GM23338 (cell line): ENCODE results near the gene UBL7. TPM values are rescaled to one million over a fixed set of nuclear protein-coding genes. Genes with fewer than 3 reads are reported as not detected.

Source experiments
- ATAC-seq: fragments of 200-7000 bp; cut with Tn5 transposase; 3 replicates; pipeline ENCODE4 v1.9.1; 2020
- DNase-seq: peaks from one replicate; pipeline ENCODE4 v3.0.0-alpha.2; 2015; ENCODE audit warnings: low spot score
- H2AFZ ChIP-seq: fragments of 200-600 bp; sonication (generic); 2 replicates; pipeline ENCODE4 v1.8.0; 2016; ENCODE audit warnings: antibody characterized with exemption, mild to moderate bottlenecking, moderate library complexity
- H3F3A ChIP-seq: fragments of 200-600 bp; sonication (generic); replicated peaks from 2 replicates; pipeline ENCODE4 v1.8.0; 2017; ENCODE audit warnings: antibody characterized with exemption, mixed run types, low read depth
- H3K27ac ChIP-seq: fragments of 200-600 bp; sonication (generic); 2 replicates; pipeline ENCODE4 v1.6.1; 2016; ENCODE audit warnings: low read depth
- H3K27me3 ChIP-seq: fragments of 200-600 bp; sonication (generic); 2 replicates; pipeline ENCODE4 v1.8.0; 2016; ENCODE audit warnings: mild to moderate bottlenecking, mixed run types, moderate library complexity; ENCODE audit not compliant: insufficient read depth
- H3K36me3 ChIP-seq: fragments of 200-600 bp; sonication (generic); 2 replicates; pipeline ENCODE4 v1.8.0; 2016; ENCODE audit warnings: mild to moderate bottlenecking; ENCODE audit not compliant: insufficient read depth
- H3K4me1 ChIP-seq: fragments of 200-600 bp; sonication (generic); 2 replicates; pipeline ENCODE4 v1.8.0; 2016; ENCODE audit warnings: mild to moderate bottlenecking, moderate library complexity; ENCODE audit not compliant: insufficient read depth
- H3K4me2 ChIP-seq: fragments of 200-600 bp; sonication (generic); 2 replicates; pipeline ENCODE4 v1.7.1; 2017; ENCODE audit warnings: mixed run types
- H3K4me3 ChIP-seq: fragments of 200-600 bp; sonication (generic); 2 replicates; pipeline ENCODE4 v1.6.1; 2016; ENCODE audit warnings: mixed run types
- H3K79me2 ChIP-seq: fragments of 200-600 bp; sonication (generic); replicated peaks from 2 replicates; pipeline ENCODE4 v1.8.0; 2017; ENCODE audit warnings: mild to moderate bottlenecking; ENCODE audit not compliant: insufficient read depth
- H3K9me2 ChIP-seq: fragments of 200-600 bp; sonication (generic); 2 replicates; pipeline ENCODE4 v1.8.0; 2017; ENCODE audit not compliant: insufficient read depth
- H4K20me1 ChIP-seq: fragments of 200-600 bp; sonication (generic); replicated peaks from 2 replicates; pipeline ENCODE4 v1.8.0; 2017; ENCODE audit warnings: mild to moderate bottlenecking; ENCODE audit not compliant: insufficient read depth
- H3K27ac Mint-ChIP-seq: 2 replicates; pipeline ENCODE4 v1.8.0; 2020; ENCODE audit warnings: inconsistent platforms, mild to moderate bottlenecking, moderate library complexity, mixed read lengths
- H3K27me3 Mint-ChIP-seq: 3 replicates; pipeline ENCODE4 v1.8.0; 2022; ENCODE audit warnings: low read depth, mild to moderate bottlenecking, moderate library complexity, mixed read lengths, inconsistent platforms; ENCODE audit not compliant: insufficient read depth, poor library complexity
- H3K36me3 Mint-ChIP-seq: 3 replicates; pipeline ENCODE4 v1.8.0; 2021; ENCODE audit warnings: low read depth, mild to moderate bottlenecking, inconsistent platforms, moderate library complexity, mixed read lengths
- H3K4me1 Mint-ChIP-seq: 3 replicates; pipeline ENCODE4 v1.8.0; 2020; ENCODE audit warnings: mild to moderate bottlenecking, inconsistent platforms, mixed read lengths
- H3K4me3 Mint-ChIP-seq: 3 replicates; pipeline ENCODE4 v1.8.0; 2021; ENCODE audit warnings: moderate library complexity, mild to moderate bottlenecking, inconsistent platforms, mixed read lengths
- H3K9me3 Mint-ChIP-seq: 3 replicates; pipeline ENCODE4 v1.8.0; 2020; ENCODE audit warnings: moderate library complexity, mild to moderate bottlenecking, inconsistent platforms, mixed read lengths
- CREB1 ChIP-seq: fragments of 250-450 bp; sonication (Bioruptor Pico); IDR thresholded peaks from 2 replicates; pipeline ENCODE4 v1.5.0; 2020; ENCODE audit warnings: low read depth, mild to moderate bottlenecking, moderate library complexity
- EZH2 ChIP-seq: fragments of 200-600 bp; sonication (generic); IDR thresholded peaks from one replicate; pipeline ENCODE4 v1.8.0; 2017; ENCODE audit warnings: antibody characterized with exemption, mild to moderate bottlenecking, low read depth; ENCODE audit not compliant: unreplicated experiment
- EZH2phosphoT487 ChIP-seq: fragments of 200-600 bp; sonication (generic); IDR thresholded peaks from one replicate; pipeline ENCODE4 v1.8.1; 2018; ENCODE audit warnings: antibody characterized with exemption; ENCODE audit not compliant: unreplicated experiment
- JUNB ChIP-seq: IDR thresholded peaks from one replicate; pipeline ENCODE4 v1.6.1; 2016; ENCODE audit warnings: antibody characterized with exemption; ENCODE audit not compliant: unreplicated experiment
- NANOG ChIP-seq: IDR thresholded peaks from 2 replicates; pipeline ENCODE4 v1.6.1; 2016; ENCODE audit warnings: antibody characterized with exemption, borderline replicate concordance
- POLR2AphosphoS5 ChIP-seq: IDR thresholded peaks from 2 replicates; pipeline ENCODE4 v1.6.1; 2016; ENCODE audit warnings: antibody characterized with exemption, low read depth
- STAT1 ChIP-seq: IDR thresholded peaks from one replicate; pipeline ENCODE4 v1.6.1; 2016; ENCODE audit warnings: antibody characterized with exemption; ENCODE audit not compliant: unreplicated experiment
- ZNF114 ChIP-seq: fragments of 250-450 bp; sonication (Bioruptor Pico); IDR thresholded peaks from 2 replicates; pipeline ENCODE4 v1.5.0; 2020; ENCODE audit warnings: mild to moderate bottlenecking, moderate library complexity
- ZNF331 ChIP-seq: fragments of 250-450 bp; sonication (Bioruptor Pico); IDR thresholded peaks from 2 replicates; pipeline ENCODE4 v1.5.0; 2020; ENCODE audit warnings: low read depth, mild to moderate bottlenecking, moderate library complexity
- polyA plus RNA-seq: library from polyadenylated mRNA; unstranded; fragments of >200 nt; fragmentation: Nextera tagmentation; extraction: Ambion mirVana; gene quantifications from 2 replicates; pipeline ENCODE4 v1.2.1, GENCODE V29; 2016
- total RNA-seq: library from RNA; depleted of rRNA; stranded (reverse); fragments of >200 nt; shearing (Covaris generic); gene quantifications from 2 replicates; pipeline ENCODE4 v1.2.3, GENCODE V29; 2014
- TF ChIP-seq, protein P1 (sequence below): IDR thresholded peaks from one replicate; pipeline ENCODE4 v1.6.1; 2018; ENCODE audit warnings: antibody characterized with exemption; ENCODE audit not compliant: unreplicated experiment
- TF ChIP-seq, protein P2 (sequence below), 2 experiments: fragments of 200-600 bp in 1 of 2; sonication (generic) in 1 of 2; conservative IDR thresholded peaks; 2 replicates each; pipeline versions ENCODE4 v1.5.1 to v1.6.1; 2016 to 2017; ENCODE audit warnings: antibody characterized with exemption in 2 of 2, low read depth in 2 of 2, mild to moderate bottlenecking in 2 of 2, moderate library complexity in 1 of 2
- TF ChIP-seq, protein P3 (sequence below): fragments of 250-450 bp; sonication (Bioruptor Pico); IDR thresholded peaks from 2 replicates; pipeline ENCODE4 v1.5.0; 2020; ENCODE audit warnings: mild to moderate bottlenecking, moderate library complexity
- TF ChIP-seq, protein P4 (sequence below): IDR thresholded peaks from 2 replicates; pipeline ENCODE4 v1.6.1; 2016; ENCODE audit warnings: antibody characterized with exemption

Gene UBL7
- total and polyA plus RNA-seq, 2 experiments from 2014 or later = 73.7 to 99.2 TPM

DNA sequence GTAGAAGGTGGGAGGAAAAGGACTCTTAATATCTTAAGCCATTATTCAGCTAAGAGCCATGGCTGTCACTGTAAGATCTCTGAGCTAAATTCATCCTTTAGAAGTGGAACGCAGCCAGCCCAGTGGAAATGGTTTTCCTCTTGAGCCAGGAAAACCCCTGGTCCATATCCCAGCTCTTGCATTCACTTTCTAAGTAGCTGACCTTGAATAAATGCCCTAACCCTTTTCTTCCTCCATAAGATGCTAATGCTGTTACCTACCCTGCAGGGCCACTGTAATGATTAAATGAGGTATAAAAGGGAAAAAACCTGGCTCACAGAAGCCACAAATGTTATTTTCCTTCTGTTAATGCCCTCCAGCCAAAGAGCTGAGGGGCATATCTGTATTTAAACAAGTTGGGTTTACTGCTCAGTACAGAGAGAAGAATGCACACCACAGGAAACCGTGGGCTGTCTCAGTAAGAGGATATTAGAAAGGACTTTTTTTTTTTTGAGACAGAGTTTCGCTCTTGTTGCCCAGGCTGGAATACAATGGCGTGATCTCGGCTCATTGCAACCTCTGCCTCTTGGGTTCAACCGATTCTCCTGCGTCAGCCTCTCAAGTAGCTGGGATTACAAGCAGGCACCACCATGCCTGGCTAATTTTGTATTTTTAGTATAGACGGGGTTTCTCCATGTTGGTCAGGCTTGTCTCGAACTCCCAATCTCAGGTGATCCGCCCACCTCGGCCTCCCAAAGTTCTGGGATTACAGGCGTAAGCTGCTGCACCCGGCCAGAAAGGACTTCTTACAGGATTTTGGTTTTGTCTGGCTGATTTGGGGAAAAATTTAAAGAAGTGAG lies 6.8 kb downstream of the UBL7 start:
- ATAC-seq (peak; percentile 47; the same call in 1 of the 3 replicates), DNase-seq (no peak)
- H3K36me3 Mint-ChIP-seq = peaks cover 37% of the 10 kb centered on the region
- Histone ChIP-seq H3K9me2 (no peaks in the 10 kb centered on the region), H3K4me2 (no peak overlapping the region), H3K36me3 (no peaks in the 10 kb centered on the region), H4K20me1 (no peaks in the 10 kb centered on the region; the same call in none of the 2 replicates), H3K4me1 (no peaks in the 10 kb centered on the region; the same call in 1 of the 2 replicates), H2AFZ (no peak overlapping the region), H3K4me3 (no peak overlapping the region), H3K79me2 (no peaks in the 10 kb centered on the region), H3F3A (0 out of 2 replicates have a peak, but pooled peaks cover 2% of the 10 kb centered on the region), H3K27me3 (no peaks in the 10 kb centered on the region), H3K27ac (peak overlapping the region; percentile 67; the same call in 1 of the 2 replicates)
- no peaks in the 10 kb centered on the region for H3K27me3 Mint-ChIP-seq
- H3K4me3 Mint-ChIP-seq = no peak overlapping the region
- peak overlapping the region; percentile 54 for H3K27ac Mint-ChIP-seq
- TF ChIP-seq, protein P1, sequence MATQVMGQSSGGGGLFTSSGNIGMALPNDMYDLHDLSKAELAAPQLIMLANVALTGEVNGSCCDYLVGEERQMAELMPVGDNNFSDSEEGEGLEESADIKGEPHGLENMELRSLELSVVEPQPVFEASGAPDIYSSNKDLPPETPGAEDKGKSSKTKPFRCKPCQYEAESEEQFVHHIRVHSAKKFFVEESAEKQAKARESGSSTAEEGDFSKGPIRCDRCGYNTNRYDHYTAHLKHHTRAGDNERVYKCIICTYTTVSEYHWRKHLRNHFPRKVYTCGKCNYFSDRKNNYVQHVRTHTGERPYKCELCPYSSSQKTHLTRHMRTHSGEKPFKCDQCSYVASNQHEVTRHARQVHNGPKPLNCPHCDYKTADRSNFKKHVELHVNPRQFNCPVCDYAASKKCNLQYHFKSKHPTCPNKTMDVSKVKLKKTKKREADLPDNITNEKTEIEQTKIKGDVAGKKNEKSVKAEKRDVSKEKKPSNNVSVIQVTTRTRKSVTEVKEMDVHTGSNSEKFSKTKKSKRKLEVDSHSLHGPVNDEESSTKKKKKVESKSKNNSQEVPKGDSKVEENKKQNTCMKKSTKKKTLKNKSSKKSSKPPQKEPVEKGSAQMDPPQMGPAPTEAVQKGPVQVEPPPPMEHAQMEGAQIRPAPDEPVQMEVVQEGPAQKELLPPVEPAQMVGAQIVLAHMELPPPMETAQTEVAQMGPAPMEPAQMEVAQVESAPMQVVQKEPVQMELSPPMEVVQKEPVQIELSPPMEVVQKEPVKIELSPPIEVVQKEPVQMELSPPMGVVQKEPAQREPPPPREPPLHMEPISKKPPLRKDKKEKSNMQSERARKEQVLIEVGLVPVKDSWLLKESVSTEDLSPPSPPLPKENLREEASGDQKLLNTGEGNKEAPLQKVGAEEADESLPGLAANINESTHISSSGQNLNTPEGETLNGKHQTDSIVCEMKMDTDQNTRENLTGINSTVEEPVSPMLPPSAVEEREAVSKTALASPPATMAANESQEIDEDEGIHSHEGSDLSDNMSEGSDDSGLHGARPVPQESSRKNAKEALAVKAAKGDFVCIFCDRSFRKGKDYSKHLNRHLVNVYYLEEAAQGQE = no peak
- TF ChIP-seq, protein P2, sequence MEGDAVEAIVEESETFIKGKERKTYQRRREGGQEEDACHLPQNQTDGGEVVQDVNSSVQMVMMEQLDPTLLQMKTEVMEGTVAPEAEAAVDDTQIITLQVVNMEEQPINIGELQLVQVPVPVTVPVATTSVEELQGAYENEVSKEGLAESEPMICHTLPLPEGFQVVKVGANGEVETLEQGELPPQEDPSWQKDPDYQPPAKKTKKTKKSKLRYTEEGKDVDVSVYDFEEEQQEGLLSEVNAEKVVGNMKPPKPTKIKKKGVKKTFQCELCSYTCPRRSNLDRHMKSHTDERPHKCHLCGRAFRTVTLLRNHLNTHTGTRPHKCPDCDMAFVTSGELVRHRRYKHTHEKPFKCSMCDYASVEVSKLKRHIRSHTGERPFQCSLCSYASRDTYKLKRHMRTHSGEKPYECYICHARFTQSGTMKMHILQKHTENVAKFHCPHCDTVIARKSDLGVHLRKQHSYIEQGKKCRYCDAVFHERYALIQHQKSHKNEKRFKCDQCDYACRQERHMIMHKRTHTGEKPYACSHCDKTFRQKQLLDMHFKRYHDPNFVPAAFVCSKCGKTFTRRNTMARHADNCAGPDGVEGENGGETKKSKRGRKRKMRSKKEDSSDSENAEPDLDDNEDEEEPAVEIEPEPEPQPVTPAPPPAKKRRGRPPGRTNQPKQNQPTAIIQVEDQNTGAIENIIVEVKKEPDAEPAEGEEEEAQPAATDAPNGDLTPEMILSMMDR (conservative IDR thresholded peaks at IDR 0.05; ENCODE audit: low read depth in 2 of 2) = no peak
- TF ChIP-seq ZNF331 (no peak), EZH2 (no peak), JUNB (no peak), ZNF114 (no peak), POLR2AphosphoS5 (no peak), EZH2phosphoT487 (no peak), STAT1 (no peak), NANOG (no peak), CREB1 (CRISPR knock-in tag) (no peak)
- TF ChIP-seq, protein P3, sequence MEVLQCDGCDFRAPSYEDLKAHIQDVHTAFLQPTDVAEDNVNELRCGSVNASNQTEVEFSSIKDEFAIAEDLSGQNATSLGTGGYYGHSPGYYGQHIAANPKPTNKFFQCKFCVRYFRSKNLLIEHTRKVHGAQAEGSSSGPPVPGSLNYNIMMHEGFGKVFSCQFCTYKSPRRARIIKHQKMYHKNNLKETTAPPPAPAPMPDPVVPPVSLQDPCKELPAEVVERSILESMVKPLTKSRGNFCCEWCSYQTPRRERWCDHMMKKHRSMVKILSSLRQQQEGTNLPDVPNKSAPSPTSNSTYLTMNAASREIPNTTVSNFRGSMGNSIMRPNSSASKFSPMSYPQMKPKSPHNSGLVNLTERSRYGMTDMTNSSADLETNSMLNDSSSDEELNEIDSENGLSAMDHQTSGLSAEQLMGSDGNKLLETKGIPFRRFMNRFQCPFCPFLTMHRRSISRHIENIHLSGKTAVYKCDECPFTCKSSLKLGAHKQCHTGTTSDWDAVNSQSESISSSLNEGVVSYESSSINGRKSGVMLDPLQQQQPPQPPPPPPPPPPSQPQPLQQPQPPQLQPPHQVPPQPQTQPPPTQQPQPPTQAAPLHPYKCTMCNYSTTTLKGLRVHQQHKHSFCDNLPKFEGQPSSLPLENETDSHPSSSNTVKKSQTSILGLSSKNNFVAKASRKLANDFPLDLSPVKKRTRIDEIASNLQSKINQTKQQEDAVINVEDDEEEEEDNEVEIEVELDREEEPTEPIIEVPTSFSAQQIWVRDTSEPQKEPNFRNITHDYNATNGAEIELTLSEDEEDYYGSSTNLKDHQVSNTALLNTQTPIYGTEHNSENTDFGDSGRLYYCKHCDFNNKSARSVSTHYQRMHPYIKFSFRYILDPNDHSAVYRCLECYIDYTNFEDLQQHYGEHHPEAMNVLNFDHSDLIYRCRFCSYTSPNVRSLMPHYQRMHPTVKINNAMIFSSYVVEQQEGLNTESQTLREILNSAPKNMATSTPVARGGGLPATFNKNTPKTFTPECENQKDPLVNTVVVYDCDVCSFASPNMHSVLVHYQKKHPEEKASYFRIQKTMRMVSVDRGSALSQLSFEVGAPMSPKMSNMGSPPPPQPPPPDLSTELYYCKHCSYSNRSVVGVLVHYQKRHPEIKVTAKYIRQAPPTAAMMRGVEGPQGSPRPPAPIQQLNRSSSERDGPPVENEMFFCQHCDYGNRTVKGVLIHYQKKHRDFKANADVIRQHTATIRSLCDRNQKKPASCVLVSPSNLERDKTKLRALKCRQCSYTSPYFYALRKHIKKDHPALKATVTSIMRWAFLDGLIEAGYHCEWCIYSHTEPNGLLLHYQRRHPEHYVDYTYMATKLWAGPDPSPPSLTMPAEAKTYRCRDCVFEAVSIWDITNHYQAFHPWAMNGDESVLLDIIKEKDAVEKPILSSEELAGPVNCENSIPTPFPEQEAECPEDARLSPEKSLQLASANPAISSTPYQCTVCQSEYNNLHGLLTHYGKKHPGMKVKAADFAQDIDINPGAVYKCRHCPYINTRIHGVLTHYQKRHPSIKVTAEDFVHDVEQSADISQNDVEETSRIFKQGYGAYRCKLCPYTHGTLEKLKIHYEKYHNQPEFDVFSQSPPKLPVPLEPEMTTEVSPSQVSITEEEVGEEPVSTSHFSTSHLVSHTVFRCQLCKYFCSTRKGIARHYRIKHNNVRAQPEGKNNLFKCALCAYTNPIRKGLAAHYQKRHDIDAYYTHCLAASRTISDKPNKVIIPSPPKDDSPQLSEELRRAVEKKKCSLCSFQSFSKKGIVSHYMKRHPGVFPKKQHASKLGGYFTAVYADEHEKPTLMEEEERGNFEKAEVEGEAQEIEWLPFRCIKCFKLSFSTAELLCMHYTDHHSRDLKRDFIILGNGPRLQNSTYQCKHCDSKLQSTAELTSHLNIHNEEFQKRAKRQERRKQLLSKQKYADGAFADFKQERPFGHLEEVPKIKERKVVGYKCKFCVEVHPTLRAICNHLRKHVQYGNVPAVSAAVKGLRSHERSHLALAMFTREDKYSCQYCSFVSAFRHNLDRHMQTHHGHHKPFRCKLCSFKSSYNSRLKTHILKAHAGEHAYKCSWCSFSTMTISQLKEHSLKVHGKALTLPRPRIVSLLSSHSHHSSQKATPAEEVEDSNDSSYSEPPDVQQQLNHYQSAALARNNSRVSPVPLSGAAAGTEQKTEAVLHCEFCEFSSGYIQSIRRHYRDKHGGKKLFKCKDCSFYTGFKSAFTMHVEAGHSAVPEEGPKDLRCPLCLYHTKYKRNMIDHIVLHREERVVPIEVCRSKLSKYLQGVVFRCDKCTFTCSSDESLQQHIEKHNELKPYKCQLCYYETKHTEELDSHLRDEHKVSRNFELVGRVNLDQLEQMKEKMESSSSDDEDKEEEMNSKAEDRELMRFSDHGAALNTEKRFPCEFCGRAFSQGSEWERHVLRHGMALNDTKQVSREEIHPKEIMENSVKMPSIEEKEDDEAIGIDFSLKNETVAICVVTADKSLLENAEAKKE (CRISPR knock-in tag) = no peak
- TF ChIP-seq, protein P4, sequence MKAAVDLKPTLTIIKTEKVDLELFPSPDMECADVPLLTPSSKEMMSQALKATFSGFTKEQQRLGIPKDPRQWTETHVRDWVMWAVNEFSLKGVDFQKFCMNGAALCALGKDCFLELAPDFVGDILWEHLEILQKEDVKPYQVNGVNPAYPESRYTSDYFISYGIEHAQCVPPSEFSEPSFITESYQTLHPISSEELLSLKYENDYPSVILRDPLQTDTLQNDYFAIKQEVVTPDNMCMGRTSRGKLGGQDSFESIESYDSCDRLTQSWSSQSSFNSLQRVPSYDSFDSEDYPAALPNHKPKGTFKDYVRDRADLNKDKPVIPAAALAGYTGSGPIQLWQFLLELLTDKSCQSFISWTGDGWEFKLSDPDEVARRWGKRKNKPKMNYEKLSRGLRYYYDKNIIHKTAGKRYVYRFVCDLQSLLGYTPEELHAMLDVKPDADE = no peak
- H3K9me3 Mint-ChIP-seq = no peaks in the 10 kb centered on the region
- H3K4me1 Mint-ChIP-seq = peaks cover 9% of the 10 kb centered on the region
